ENCODE data around the gene ANKDD1A.

The ANKDD1A gene

DNA sequence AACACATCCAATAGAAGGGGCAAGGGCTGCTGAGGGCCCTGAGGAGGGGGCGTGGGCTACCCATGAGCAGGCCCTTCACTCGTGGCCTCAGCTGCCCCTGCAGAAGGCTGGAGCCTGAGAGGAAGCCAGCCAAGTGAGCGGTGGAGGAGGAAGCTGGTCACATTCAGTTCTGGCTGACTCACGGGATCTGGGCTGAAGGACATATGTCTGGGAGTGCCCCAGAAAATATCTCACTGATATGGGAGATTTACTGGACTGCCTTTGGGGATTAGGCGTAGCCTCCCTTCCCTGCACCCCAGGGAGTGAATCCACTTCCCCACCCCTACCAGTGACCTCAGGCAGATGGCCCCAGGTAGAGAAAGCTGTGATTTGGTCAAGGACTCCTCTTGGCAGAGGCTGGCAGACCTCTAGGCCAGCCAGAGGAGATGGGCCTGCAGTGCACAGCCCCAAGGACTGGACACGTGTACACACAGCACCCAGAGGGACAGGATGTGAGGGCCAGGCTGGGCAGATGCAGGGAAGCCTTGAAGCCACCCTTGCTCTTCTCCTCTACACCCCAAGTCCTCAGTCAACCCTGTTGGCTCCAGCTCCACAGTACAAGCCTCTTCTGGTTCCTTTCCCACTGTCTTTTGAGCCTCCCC, 14.2 kb upstream of the ANKDD1A start:
- TF ChIP-seq OSR2 (tag by site-specific recombination; IDR thresholded peaks at IDR 0.05) (no peak), ZNF335 (tag by site-specific recombination; conservative IDR thresholded peaks at IDR 0.05) (no peak), SP2 (tag by site-specific recombination; IDR thresholded peaks at IDR 0.05) (no peak)
- Histone ChIP-seq H3K36me3 (ENCODE audit: control insufficient read depth in 2 of 2, insufficient read depth in 1 of 2, low read length in 2 of 2) (no peaks in the 10 kb centered on the region), H3K9me3 (ENCODE audit: control insufficient read depth, insufficient read depth, low read depth, low read length) (no peaks in the 10 kb centered on the region), H3K4me3 (ENCODE audit: low read depth, low read length) (no peak overlapping the region), H3K27ac (ENCODE audit: extremely low read depth, low read depth, low read length) (no peak overlapping the region), H3K4me1 (ENCODE audit: control insufficient read depth, insufficient read depth, low read length) (no peaks in the 10 kb centered on the region)
- POLR2A ChIA-PET = no interaction called here
- CTCF ChIA-PET = interaction anchor here (0.5 kb wide), 1 partner anchor 65 kb away, joined by 3 read pairs; no protein-coding TSS in a partner anchor

DNA sequence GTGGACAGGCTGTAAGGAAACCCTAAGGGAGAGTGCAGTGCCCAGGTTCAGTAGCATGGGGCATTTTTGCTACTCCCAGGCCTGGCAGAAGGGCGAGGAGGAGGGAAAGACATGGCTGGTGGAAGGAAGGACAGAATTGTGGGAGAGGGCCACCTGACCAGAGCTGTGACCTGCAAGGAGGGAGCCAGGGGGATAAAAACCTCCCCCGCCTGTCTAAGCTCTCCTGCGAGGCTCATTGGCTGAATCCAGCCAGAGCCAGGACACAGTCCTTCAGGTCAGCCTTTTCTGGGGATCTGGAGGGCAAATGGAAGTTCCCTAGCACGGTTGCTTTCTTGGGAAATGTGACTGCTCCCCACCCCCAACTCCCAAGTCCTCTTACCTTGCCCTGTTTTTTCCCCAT, 13.3 kb upstream of the ANKDD1A start:
- no peak overlapping the region for H3K27ac ChIP-seq (ENCODE audit: extremely low read depth, low read depth, low read length)
- POLR2A ChIA-PET = no interaction called here
- H3K9me3 ChIP-seq (ENCODE audit: control insufficient read depth, insufficient read depth, low read depth, low read length) = no peaks in the 10 kb centered on the region
- no peak overlapping the region for H3K4me3 ChIP-seq (ENCODE audit: low read depth, low read length)
- TF ChIP-seq ZNF404 (tag by site-specific recombination; IDR thresholded peaks at IDR 0.05) (no peak), KLF9 (tag by site-specific recombination; IDR thresholded peaks at IDR 0.05; ENCODE audit: low read depth) (no peak), SP2 (tag by site-specific recombination; IDR thresholded peaks at IDR 0.05) (no peak), ZNF792 (tag by site-specific recombination; IDR thresholded peaks at IDR 0.05) (no peak)
- no peaks in the 10 kb centered on the region for H3K4me1 ChIP-seq (ENCODE audit: control insufficient read depth, insufficient read depth, low read length)
- CTCF ChIA-PET = no interaction called here
- H3K36me3 ChIP-seq (ENCODE audit: control insufficient read depth in 2 of 2, insufficient read depth in 1 of 2, low read length in 2 of 2) = no peaks in the 10 kb centered on the region

DNA sequence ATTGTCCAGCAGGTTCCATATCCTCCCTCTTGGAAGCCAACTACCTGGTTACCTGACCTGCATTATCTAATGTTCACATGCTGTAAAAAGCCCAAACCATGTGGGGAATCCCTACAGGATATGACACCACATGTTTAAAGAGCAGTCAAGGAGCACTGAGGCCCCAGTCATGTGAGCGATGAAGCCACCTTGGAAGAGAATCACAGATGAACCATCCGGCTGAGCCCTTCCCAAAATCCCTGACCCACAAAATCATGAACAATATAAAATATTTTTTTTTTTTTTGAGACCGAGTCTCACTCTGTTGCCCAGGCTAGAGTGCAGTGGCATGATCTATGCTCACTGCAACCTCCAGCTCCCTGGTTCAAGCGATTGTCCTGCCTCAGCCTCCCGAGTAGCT, 10.6 kb upstream of the ANKDD1A start:
- Histone ChIP-seq H3K4me1 (ENCODE audit: control insufficient read depth, insufficient read depth, low read length) (no peaks in the 10 kb centered on the region; the same call in 1 of the 2 replicates), H3K27ac (ENCODE audit: extremely low read depth, low read depth, low read length) (no peak overlapping the region), H3K9me3 (ENCODE audit: control insufficient read depth, insufficient read depth, low read depth, low read length) (no peaks in the 10 kb centered on the region), H3K36me3 (ENCODE audit: control insufficient read depth in 2 of 2, insufficient read depth in 1 of 2, low read length in 2 of 2) (no peaks in the 10 kb centered on the region), H3K4me3 (ENCODE audit: low read depth, low read length) (no peak overlapping the region)
- ChIA-PET CTCF (interaction anchor here (0.7 kb wide), 1 partner anchor 357 kb away, joined by 4 read pairs; no protein-coding TSS in a partner anchor), POLR2A (no interaction called here)
- TF ChIP-seq TRIM28 (IDR thresholded peaks at IDR 0.05; ENCODE audit: borderline replicate concordance, low read length) = peak; percentile 15; the same call in 1 of the 2 replicates
- peak; percentile 72 for TF ChIP-seq SETDB1 (IDR thresholded peaks at IDR 0.05; ENCODE audit: insufficient read length, low read length)
- TF ChIP-seq, protein P1, sequence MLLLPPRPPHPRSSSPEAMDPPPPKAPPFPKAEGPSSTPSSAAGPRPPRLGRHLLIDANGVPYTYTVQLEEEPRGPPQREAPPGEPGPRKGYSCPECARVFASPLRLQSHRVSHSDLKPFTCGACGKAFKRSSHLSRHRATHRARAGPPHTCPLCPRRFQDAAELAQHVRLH (tag by site-specific recombination; IDR thresholded peaks at IDR 0.05) = no peak

DNA sequence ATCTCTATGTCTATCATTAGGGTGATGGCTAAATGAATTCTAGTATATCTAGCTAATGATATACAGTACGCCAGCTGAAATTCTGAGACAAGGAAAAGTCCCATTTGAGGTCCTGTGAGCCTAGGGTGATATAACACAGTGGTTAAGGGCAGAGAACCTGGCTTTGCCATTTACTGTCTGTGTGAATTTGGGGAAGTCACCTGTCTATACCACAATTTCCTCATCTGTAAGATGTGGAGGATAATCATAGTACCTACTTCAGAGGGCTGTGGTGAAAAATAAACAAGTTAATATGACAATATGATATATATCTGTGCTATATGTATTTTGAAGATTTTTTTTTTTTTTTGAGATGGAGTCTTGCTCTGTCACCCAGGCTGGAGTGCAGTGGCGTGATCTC, 9.8 kb upstream of the ANKDD1A start:
- no peaks in the 10 kb centered on the region; the same call in 1 of the 2 replicates for H3K4me1 ChIP-seq (ENCODE audit: control insufficient read depth, insufficient read depth, low read length)
- no peak overlapping the region for H3K27ac ChIP-seq (ENCODE audit: extremely low read depth, low read depth, low read length)
- no peaks in the 10 kb centered on the region for H3K36me3 ChIP-seq (ENCODE audit: control insufficient read depth in 2 of 2, insufficient read depth in 1 of 2, low read length in 2 of 2)
- TF ChIP-seq ZNF354C (tag by site-specific recombination; IDR thresholded peaks at IDR 0.05; ENCODE audit: borderline replicate concordance, low read depth) (no peak), ZNF426 (tag by site-specific recombination; IDR thresholded peaks at IDR 0.05) (no peak), ZNF324 (tag by site-specific recombination; IDR thresholded peaks at IDR 0.05) (no peak), ZNF510 (tag by site-specific recombination; IDR thresholded peaks at IDR 0.05; ENCODE audit: insufficient replicate concordance) (no peak), ZNF140 (tag by site-specific recombination; IDR thresholded peaks at IDR 0.05) (no peak), KLF7 (tag by site-specific recombination; IDR thresholded peaks at IDR 0.05; ENCODE audit: borderline replicate concordance) (no peak), PRDM1 (tag by site-specific recombination; IDR thresholded peaks at IDR 0.05) (no peak), ZNF404 (tag by site-specific recombination; IDR thresholded peaks at IDR 0.05) (no peak)
- no peak overlapping the region for H3K4me3 ChIP-seq (ENCODE audit: low read depth, low read length)
- POLR2A ChIA-PET = no interaction called here
- CTCF ChIA-PET = interaction anchor here (0.7 kb wide), 1 partner anchor 356 kb away, joined by 4 read pairs; no protein-coding TSS in a partner anchor
- no peaks in the 10 kb centered on the region for H3K9me3 ChIP-seq (ENCODE audit: control insufficient read depth, insufficient read depth, low read depth, low read length)

Data from HEK293 (cell line).